Panc1 (cell line): ENCODE results near the gene MACO1.
"Not testable (repeated sequence)": the region's sequence is repeated elsewhere in the genome, so short reads cannot be mapped to it uniquely, and the experiment has no call there.

Experiments used
- CTCF ChIP-seq: fragments of 450-650 bp; IDR thresholded peaks from 2 replicates; pipeline ENCODE4 v1.5.1; 2017; ENCODE audit warnings: mild to moderate bottlenecking
- POLR2AphosphoS5 ChIP-seq: IDR thresholded peaks from 2 replicates; pipeline ENCODE4 v1.6.1; 2012; ENCODE audit warnings: mild to moderate bottlenecking, low read depth, low read length, moderate library complexity

- not testable (repeated sequence) for TF ChIP-seq CTCF, POLR2AphosphoS5
Observed at GRCh38 chr1:25397549-25397948, 33.1 kb upstream of the MACO1 start.
